Measurements from ENCODE around the gene PGK1. TPM values are rescaled to one million over a fixed set of nuclear protein-coding genes. Genes with fewer than 3 reads are reported as not detected.
A peak's percentile ranks its signal among the peaks of the same experiment; 100 is the strongest.
"Not testable (repeated sequence)": the region's sequence is repeated elsewhere in the genome, so short reads cannot be mapped to it uniquely, and the experiment has no call there.

The PGK1 gene
- total RNA-seq, 1 experiment from 2014 or later = 391 TPM

GRCh38 chrX:78074088-78074487, 30.0 kb upstream of the PGK1 start:
- Mint-ChIP-seq H3K36me3 (ENCODE audit: insufficient read depth, unreplicated experiment) (no peaks in the 10 kb centered on the region), H3K27me3 (ENCODE audit: insufficient read depth, unreplicated experiment) (no peaks in the 10 kb centered on the region), H3K4me3 (ENCODE audit: unreplicated experiment) (no peak overlapping the region), H3K27ac (ENCODE audit: unreplicated experiment) (no peak overlapping the region), H3K4me1 (ENCODE audit: low read depth, unreplicated experiment) (no peaks in the 10 kb centered on the region), H3K9me3 (ENCODE audit: unreplicated experiment) (peaks cover 8% of the 10 kb centered on the region)
- intact Hi-C loops (cut with micrococcal nuclease; ENCODE audit: unreplicated experiment) = no loop called here
- no peak for TF ChIP-seq CTCF (IDR thresholded peaks at IDR 0.05; ENCODE audit: insufficient read depth in 1 of 2, low read depth in 1 of 2, low read length in 1 of 2, severe bottlenecking in 1 of 2, unreplicated experiment in 1 of 2)
- no TSS peak for BruUV-seq (replicated peaks)
- H3K9me3 ChIP-seq = no peaks in the 10 kb centered on the region
- no peak for DNase-seq
- no peaks in the 10 kb centered on the region for H3K27me3 ChIP-seq (replicated peaks; ENCODE audit: control insufficient read depth, insufficient read depth, low read length)
- no peaks in the 10 kb centered on the region for H3K4me1 ChIP-seq
- ChIA-PET CTCF (no interaction called here), POLR2A (no interaction called here)
- H3K36me3 ChIP-seq (ENCODE audit: control insufficient read depth, insufficient read depth, low read length) = no peaks in the 10 kb centered on the region
- H3K4me3 ChIP-seq (ENCODE audit: low read depth, low read length) = no peak overlapping the region

GRCh38 chrX:78075787-78076389, 28.2 kb upstream of the PGK1 start:
- intact Hi-C loops (cut with micrococcal nuclease; ENCODE audit: unreplicated experiment) = no loop called here
- Histone ChIP-seq H3K4me3 (ENCODE audit: low read depth, low read length) (no peak overlapping the region), H3K4me1 (no peaks in the 10 kb centered on the region), H3K27me3 (replicated peaks; ENCODE audit: control insufficient read depth, insufficient read depth, low read length) (no peaks in the 10 kb centered on the region), H3K36me3 (ENCODE audit: control insufficient read depth, insufficient read depth, low read length) (no peaks in the 10 kb centered on the region), H3K9me3 (no peaks in the 10 kb centered on the region)
- no TSS peak for BruUV-seq (replicated peaks)
- Mint-ChIP-seq H3K27ac (ENCODE audit: unreplicated experiment) (no peak overlapping the region), H3K4me1 (ENCODE audit: low read depth, unreplicated experiment) (no peaks in the 10 kb centered on the region), H3K36me3 (ENCODE audit: insufficient read depth, unreplicated experiment) (no peaks in the 10 kb centered on the region), H3K9me3 (ENCODE audit: unreplicated experiment) (peaks cover 8% of the 10 kb centered on the region), H3K4me3 (ENCODE audit: unreplicated experiment) (no peak overlapping the region), H3K27me3 (ENCODE audit: insufficient read depth, unreplicated experiment) (peaks cover 3% of the 10 kb centered on the region)
- TF ChIP-seq CTCF (IDR thresholded peaks at IDR 0.05; ENCODE audit: insufficient read depth in 1 of 2, low read depth in 1 of 2, low read length in 1 of 2, severe bottlenecking in 1 of 2, unreplicated experiment in 1 of 2) = no peak
- no peak for DNase-seq
- ChIA-PET POLR2A (no interaction called here), CTCF (no interaction called here)

- H3K9me3 ChIP-seq; DNase-seq; BruUV-seq (replicated peaks); intact Hi-C loops (cut with micrococcal nuclease; ENCODE audit: unreplicated experiment); H3K4me1 ChIP-seq; H3K27me3 Mint-ChIP-seq (ENCODE audit: insufficient read depth, unreplicated experiment); POLR2A ChIA-PET; H3K4me1 Mint-ChIP-seq (ENCODE audit: low read depth, unreplicated experiment); H3K36me3 ChIP-seq (ENCODE audit: control insufficient read depth, insufficient read depth, low read length); H3K4me3 Mint-ChIP-seq (ENCODE audit: unreplicated experiment); H3K27ac Mint-ChIP-seq (ENCODE audit: unreplicated experiment); H3K27me3 ChIP-seq (replicated peaks; ENCODE audit: control insufficient read depth, insufficient read depth, low read length); CTCF ChIA-PET; H3K4me3 ChIP-seq (ENCODE audit: low read depth, low read length); H3K36me3 Mint-ChIP-seq (ENCODE audit: insufficient read depth, unreplicated experiment); H3K9me3 Mint-ChIP-seq (ENCODE audit: unreplicated experiment): not testable (repeated sequence)
These were observed 22.6 kb upstream of the PGK1 start for GRCh38 chrX:78081413-78081812.

- ChIA-PET CTCF (interaction anchor here (1.0 kb wide), 1 partner anchor 9 kb away, joined by 3 read pairs; no protein-coding TSS in a partner anchor), POLR2A (interaction anchor here (0.5 kb wide), 1 partner anchor 413 kb away, joined by 3 read pairs; no protein-coding TSS in a partner anchor)
- intact Hi-C loops (cut with micrococcal nuclease; ENCODE audit: unreplicated experiment) = no loop called here
- H3K9me3 Mint-ChIP-seq (ENCODE audit: unreplicated experiment) = no peaks in the 10 kb centered on the region
- DNase-seq = peak in 1 of 2 experiments; percentile 9
- no peaks in the 10 kb centered on the region for H3K27me3 ChIP-seq (replicated peaks; ENCODE audit: control insufficient read depth, insufficient read depth, low read length)
- H3K4me3 ChIP-seq (ENCODE audit: low read depth, low read length) = no peak overlapping the region
- no TSS peak for BruUV-seq (replicated peaks)
- no peaks in the 10 kb centered on the region for H3K4me1 Mint-ChIP-seq (ENCODE audit: low read depth, unreplicated experiment)
- no peaks in the 10 kb centered on the region for H3K4me1 ChIP-seq
- TF ChIP-seq CTCF (IDR thresholded peaks at IDR 0.05; ENCODE audit: insufficient read depth in 1 of 2, low read depth in 1 of 2, low read length in 1 of 2, severe bottlenecking in 1 of 2, unreplicated experiment in 1 of 2) = peak in 1 of 2 experiments; percentile 37
- H3K9me3 ChIP-seq = no peaks in the 10 kb centered on the region
- H3K36me3 Mint-ChIP-seq (ENCODE audit: insufficient read depth, unreplicated experiment) = no peaks in the 10 kb centered on the region
- H3K27me3 Mint-ChIP-seq (ENCODE audit: insufficient read depth, unreplicated experiment) = peaks cover 11% of the 10 kb centered on the region
- no peaks in the 10 kb centered on the region for H3K36me3 ChIP-seq (ENCODE audit: control insufficient read depth, insufficient read depth, low read length)
- no peak overlapping the region for H3K4me3 Mint-ChIP-seq (ENCODE audit: unreplicated experiment)
- H3K27ac Mint-ChIP-seq (ENCODE audit: unreplicated experiment) = no peak overlapping the region
These were observed 11.8 kb upstream of the PGK1 start for GRCh38 chrX:78092296-78092695.
